Stimulated activated CD4-positive, alpha-beta T cell treated with anti-CD3 and anti-CD28 coated beads, Interleukin-15, amount 100 ng/mL, for 1 hour (primary cell): ENCODE measurements around the gene UNK.
"Not testable (repeated sequence)": the region's sequence is repeated elsewhere in the genome, so short reads cannot be mapped to it uniquely, and the experiment has no call there.

Source experiments
- DNase-seq, 2 donors: peaks; one replicate each; pipeline ENCODE4 v3.0.0-alpha.2; 2020; ENCODE audit warnings: low read depth in 1 of 2, low spot score in 1 of 2

The UNK gene

DNA sequence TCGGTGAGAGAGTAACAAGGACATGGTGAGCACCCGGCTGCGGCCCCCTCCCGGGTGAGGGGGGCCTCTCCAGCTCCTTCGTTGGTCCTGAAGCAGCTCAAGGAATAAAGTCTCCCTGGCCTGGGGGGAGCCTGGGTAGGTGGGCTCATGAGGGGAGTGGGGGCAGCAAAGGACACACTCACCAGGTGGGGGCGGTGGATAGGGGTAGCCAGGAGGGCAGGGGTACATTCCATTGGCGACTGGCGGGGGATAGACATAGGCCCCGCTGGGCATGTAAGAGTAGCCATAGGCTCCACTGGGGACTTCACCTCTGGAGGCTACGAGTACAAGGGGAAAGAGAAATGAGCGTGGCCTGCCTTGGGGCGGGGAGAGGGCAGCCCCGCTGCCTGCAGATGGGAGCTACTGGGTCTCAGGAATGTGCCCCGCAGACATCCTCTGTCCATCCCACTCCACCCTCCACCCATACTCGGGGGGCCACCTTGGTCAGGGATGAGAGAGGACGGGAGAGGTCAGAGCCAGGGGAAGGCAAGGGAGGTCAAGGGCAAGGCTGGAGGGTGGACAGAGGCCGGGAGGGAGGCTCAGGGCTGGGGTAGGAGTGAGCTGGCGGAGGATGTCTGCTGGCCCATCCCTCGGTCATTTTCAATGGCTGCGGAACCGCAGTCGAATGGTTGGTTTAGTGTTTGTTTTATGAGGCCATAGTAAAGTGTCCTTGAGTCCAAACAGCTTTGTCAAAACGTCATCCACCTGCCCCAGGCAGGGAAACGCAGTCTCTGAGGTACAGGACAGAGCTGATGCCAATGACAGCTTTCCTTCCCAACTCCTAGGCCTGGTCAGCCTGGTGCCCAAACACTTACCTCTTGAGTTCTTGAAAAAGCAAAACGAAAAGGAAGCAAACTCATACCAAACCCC, 63.3 kb downstream of the UNK start:
- DNase-seq = no peak

DNA sequence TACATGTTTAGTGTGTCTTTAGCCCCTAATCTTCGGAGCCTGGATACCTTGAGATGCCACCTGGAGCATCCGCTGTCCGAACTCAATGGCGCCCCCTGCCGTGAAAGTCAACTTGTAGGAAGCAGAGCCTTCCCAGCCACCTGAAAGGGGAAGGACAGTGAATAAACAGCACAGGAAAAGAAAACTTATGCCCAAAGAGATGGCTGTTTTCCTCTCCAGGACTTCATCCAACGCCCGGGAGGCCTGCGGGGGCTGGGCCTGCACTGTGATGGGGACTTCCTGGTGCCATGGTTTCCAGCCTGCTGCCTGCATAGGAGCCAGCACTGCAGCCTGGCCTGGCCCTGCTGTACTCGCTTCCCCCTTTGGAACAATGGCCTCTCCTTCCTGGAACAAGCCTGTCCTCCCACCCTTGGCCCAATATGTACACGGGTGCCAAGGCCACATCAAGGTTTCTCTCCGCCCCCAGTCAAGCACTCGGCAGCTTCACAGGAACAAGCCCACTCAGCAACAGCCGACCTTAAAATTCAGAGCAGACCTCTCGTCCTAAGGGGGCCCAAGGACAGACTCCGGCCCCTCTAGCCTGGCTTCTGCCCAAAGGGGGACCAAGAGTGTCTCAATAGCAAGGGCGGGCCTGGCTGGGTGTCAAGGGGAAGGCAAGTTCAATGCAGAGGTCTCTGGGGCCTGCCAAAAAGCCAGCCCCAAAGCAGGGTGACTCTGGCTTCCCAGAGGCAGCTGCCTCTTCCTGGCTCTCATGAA, 64.1 kb downstream of the UNK start:
- DNase-seq = peak; percentile 50 to 73

DNA sequence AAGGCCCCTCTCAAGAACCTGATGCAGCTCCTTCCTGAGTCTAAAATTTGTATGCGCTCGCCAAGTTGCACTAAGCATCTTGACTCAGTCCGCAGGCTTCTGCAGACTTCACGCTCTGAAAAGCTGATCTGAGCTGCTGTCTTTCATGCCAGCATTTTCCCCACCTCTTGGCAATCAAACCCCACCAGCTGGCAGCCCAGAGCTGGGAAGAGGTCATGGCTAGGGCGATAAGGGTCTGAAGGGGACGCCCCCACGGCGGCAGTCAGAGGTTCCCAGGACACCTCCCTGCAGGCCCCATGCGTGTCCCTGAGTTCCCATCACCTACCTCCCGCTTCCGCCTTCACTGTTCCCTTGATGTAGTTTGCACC, 64.7 kb downstream of the UNK start:
- no peak for DNase-seq

DNA sequence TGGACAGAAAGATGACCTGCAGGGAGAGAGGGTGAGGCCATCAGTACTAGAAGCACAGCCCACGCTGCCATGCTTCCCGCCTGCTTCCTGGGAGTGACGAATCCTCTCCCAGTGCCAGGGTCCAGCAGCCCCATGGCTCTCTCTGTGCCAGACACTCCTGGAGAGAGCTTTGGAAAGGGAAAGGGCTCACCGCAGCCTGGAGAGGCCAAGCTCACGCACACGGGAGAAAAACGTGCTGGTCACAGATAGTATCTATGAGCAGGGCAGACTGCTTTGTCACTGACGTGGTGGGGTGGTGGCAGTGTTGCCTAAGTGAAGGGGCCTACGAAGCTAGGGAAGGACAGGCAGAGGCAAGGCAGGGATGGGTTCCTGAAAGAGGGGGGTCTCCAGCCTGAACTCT, 65.1 kb downstream of the UNK start:
- DNase-seq = no peak

DNA sequence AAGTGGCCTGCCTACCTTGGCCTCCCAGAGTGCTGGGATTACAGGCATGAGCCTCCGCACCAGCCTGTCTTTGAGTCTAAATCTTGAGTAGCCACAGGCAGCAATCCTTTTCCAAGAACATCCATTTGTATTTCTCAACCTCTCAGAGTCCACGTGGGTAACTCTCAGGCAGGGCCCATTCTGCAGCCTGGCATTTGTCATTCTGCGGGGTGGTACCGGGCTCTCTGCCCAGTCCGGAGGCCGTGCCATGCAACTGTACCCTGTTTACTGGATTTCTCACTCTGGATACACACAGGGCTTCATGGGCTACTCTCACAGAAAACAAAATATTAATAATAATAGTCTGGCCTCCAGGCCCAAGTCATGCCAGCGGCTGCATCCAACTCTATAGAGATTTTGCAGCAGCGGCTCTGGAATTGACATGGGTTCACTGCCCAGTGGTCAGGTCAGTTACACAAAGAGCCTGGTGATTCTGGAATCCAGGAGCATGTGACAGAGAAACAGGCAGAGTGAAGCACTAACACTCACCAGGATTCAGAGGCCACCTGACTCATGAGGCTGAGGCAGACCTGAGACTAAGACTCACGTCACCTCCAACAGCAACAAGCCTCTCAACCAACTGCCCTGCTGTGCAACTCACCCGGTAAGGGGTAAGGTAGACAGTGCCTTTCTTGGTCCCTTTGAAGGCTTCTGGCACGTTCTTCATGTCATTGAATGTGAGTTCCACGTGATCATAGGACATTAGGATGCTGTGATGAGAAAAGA, 66.5 kb downstream of the UNK start:
- no peak for DNase-seq

DNA sequence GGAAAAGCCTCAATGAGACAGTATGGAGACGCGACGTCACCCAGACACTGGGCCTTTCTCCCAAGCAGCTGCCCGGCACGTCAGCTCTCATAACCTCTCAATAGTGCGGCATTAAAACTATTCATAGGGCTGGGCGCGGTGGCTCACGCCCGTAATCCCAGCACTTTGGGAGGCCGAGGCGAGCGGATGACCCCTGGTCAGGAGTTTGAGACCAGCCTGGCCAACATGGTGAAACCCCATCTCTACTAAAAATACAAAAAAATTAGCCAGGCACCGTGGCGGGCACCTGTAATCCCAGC, 67.0 kb downstream of the UNK start:
- not testable (repeated sequence) for DNase-seq

DNA sequence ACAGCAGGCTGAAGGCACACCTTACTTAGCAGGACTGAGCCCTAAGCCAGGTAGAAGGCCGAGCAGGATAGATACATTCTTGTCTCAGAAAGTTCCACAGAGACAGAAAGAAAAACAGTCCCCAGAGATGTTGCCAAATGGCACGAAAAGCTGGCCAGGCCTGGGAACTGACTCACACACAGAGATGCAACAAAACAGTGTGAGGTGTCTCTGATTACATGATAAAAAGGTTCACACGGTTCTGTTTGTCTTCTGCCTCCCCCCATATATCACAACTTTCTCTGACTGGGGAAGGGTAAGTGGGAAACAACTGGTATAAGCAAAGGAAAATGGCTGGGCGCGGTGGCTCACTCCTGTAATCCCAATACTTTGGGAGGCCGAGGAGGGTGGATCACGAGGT, 68.8 kb downstream of the UNK start:
- no peak for DNase-seq

DNA sequence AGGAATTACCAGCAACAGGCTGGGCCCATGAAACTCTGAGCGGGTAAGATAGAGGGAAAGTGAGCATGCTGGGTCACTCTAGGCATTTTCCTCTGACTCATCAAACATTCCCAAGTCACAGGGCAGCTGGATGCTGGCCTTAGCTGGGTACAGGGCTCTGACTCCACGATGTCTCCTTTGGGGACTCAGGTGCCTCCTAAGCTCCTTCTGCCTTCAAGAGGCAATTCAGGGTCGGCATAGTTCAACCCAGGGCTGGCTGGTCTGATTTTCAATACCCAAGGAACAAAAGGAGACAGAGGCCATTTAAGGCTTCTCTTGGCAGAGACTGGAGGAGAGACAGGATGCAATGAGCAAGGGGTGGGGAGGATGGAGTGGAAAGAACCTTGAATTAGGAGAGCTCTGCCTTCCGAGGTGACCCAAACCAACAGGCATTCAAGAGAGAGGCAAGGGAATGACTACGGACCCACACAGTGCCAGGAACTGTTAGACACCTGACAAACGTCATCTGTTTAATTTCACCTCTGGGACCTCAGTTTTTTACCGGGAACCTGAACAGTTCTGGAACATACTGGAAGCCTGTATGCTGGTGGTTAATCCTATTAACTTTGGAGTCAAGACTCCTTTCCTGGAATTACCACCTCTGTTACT, 69.6 kb downstream of the UNK start:
- no peak for DNase-seq

DNA sequence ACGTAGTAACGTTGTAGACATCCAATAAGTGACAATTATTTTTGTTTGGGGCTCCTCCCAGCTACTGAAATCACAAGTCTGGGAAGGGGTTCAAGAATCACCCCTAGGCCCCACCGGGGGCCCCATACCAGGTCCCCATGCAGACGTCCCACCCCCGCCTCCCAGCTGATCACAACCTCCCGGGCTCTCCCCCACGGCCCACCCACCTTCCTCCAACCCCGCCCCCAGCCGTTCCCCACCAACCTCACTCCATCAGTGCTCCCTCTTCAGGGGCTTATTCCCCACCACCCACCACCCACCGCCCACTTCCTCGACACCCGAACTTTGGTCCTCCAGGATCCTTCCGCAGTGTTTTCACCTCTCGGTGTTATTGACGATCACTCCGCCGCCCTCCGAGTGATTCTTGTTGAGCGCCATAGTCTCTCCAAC, 70.3 kb downstream of the UNK start:
- DNase-seq = no peak

DNA sequence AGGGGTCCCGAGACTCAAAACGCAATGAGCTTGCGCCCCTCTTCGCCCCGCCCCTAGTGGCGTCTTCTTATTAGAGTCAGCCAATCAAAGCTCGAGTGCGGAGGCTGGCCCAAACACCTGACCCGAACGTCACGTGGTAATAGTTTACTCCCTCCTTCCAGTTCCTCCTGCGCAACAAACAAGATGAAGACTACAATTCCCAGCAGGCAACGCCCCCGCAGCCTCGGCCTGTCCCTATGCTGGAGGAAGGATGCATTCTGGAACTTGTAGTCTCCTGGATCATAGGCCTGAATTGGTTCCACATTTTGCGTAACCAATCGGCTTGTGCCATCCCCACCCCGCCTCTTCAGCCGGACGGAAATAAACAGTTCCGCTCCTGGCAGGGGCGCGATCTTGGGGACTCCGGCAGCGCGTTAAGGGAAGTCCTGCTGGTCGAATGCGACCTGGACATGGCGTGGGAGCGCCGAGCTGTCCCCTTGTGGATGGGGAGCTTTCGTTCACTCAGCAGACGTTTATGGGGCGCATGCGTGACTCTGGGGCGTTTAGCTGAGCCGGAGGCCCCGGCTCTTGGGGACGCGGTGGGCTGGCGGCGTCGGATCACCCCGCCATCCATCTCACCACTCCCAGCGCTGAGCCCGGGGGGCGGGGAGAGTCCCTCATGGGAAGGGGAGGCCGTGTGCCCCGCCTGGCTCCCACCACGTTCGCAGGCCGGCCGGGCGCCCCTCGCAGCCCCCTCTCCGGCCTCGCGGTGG, 70.9 kb downstream of the UNK start, which contains the start of gene WBP2:
TSS of gene WBP2 (minus strand) at position 26 of the 752 bp plus-strand sequence. CDS start 38 bp downstream, outside the sequence.
- peak; percentile 91 to 93 for DNase-seq

DNA sequence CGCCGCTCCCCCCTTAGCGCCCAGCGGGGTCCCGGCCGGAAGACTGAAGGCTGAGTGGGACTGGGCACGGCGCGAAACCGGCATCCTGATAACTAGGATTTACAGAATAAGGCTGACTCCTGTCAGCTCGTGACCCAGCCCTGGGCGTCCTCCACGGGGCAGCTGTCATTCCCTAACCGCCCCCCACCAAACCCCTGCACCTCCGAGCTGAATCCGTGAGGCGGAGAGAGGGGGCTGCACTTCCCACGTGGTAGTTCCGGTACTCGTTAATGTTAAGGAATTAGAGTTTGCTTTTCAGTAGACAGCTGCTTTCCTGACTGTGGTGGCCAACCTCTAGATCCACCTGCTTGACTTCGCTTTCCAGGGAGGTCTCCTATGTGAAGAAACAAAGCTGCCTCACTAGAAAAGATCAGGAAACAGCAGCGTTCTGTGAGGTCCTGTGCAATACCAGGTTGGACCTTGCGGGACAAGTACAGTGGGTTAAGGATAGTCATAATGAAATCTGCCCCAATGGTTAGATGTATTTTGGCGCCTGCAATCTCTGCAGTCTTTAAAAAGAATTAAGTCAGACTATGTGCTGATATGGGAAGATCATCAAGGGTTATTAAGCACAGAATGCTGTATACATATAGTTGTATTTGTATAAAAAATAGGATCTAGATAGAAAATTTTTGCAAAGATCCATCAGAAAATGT, 71.6 kb downstream of the UNK start:
- DNase-seq = no peak

DNA sequence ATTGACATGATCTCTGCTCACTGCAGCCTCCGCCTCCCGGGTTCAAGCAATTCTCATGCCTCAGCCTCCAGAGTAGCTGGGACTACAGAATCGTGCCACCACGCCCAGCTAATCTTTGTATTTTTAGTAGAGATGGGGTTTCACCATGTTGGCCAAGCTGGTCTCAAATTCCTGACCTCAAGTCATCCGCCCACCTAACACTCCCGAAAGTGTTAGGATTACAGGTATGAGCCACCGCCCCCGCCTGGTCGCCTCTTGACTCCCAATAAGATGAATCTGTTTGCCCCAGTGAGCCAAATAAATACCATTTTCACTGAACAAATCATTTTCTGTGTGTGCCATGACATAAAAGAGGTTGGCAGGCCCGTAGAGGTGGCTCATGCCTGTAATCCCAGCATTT, 74.8 kb downstream of the UNK start:
- not testable (repeated sequence) for DNase-seq

DNA sequence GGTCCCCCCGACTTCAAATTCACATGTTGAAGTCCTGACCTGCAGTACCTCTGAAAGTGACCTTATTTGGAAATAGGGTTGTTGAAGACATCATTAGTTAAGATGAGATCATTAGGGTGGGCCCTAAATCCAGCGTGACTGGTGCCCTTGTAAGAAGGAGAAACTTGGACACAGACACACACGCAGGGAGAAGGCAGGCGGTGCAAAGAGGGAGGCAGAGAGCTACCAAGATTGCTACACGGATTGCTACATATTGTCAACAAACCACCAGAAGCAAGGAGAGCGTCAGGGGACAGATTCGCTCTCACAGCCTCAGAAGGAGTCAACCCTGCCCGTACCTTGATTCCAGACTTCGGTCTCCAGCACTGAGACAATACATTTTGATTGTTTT, 77.3 kb downstream of the UNK start:
- DNase-seq = no peak

DNA sequence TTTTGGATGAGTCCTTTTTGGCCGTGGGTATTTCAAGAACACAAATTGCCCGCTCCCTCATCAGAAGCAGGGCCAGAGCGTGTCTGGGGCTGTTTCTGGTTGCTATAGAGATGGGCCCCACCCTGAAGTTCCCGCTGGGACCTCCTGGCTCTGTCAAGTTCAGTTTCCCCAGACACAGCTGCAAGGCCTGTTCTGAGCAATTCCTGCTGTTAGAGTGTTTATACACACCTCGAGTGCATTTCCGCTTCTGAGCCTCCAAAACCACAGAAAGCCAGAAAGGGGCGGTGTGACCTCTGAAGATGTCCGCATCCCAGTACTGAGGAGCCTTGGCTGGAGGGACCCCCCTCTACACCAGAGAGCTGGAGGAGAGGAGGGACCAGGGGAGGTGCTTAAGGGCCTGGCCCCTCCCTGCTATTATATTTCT, 79.9 kb downstream of the UNK start:
- DNase-seq = no peak

DNA sequence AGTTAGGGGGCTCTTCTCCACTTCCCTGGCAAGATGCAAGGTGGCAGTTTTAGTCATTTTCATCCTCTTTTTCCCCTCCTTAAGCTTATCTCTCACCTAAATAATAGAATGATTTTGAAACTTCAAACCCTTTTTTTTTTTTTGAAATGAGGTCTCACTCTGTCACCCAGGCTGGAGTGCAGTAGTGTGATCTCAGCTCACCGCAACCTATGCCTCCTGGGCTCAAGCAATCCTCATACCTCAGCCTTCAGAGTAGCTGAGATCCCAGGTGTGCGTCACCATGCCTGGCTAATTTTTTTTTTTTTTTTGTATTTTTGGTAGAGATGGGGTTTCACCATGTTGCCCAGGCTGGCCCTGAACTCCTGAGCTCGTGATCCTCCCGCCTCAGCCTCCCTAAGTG, 80.3 kb downstream of the UNK start:
- not testable (repeated sequence) for DNase-seq

DNA sequence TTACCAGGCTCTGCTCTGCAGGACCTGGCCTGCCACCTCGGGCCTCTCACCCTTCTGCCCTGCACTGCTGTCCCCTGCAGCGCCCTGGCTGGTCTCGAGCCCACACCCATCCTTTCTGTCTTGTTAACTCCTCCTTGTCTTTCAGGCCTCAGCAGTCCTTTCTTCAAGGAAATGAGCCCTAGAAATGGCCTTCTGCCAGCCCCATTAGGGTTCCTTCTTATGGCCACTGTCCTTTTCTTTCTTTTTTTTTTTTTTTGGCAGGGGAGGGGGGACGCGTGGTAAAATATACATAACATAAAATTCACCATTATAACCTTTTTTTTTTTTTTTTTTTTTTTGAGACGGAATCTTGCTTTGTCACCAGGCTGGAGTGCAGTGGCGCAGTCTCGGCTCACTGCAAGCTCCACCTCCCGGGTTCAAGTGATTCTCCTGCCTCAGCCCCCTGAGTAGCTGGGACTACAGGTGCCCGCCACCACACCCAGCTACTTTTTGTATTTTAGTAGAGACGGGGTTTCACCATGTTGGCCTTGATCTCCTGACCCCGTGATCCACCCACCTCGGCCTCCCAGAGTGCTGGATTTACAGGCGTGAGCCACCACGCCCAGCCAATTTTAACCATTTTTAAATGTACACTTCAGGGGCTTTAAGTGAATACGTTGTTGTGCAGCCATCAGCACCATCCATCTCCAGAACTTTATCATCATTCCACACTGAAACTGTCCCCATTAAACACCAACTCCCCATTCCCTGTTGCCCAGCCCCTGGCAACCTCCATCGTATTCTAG, 81.0 kb downstream of the UNK start:
- not testable (repeated sequence) for DNase-seq

DNA sequence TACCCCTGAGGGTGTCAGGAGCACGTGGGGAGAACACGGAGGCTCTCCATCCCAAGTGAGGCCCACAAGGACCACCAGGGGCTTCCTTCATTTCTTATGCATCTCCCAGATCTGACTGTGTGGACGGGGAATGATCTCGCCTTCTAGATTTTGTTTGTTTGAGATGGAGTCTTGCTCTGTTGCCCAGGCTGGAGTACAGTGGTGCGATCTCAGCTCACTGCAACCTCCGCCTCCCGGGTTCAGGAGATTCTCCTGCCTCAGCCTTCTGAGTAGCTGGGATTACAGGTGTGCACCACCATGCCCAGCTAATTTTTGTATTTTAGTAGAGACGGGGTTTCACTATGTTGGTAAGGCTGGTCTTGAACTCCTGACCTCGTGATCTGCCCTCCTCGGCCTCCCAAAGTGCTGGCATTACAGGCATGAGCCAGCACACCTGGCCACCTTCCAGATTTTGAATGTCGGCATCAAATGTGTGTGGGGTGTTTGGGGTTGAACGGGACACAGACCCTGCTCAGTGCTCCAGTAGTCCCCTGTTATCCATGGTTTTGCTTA, 84.2 kb downstream of the UNK start:
- DNase-seq = not testable (repeated sequence)

DNA sequence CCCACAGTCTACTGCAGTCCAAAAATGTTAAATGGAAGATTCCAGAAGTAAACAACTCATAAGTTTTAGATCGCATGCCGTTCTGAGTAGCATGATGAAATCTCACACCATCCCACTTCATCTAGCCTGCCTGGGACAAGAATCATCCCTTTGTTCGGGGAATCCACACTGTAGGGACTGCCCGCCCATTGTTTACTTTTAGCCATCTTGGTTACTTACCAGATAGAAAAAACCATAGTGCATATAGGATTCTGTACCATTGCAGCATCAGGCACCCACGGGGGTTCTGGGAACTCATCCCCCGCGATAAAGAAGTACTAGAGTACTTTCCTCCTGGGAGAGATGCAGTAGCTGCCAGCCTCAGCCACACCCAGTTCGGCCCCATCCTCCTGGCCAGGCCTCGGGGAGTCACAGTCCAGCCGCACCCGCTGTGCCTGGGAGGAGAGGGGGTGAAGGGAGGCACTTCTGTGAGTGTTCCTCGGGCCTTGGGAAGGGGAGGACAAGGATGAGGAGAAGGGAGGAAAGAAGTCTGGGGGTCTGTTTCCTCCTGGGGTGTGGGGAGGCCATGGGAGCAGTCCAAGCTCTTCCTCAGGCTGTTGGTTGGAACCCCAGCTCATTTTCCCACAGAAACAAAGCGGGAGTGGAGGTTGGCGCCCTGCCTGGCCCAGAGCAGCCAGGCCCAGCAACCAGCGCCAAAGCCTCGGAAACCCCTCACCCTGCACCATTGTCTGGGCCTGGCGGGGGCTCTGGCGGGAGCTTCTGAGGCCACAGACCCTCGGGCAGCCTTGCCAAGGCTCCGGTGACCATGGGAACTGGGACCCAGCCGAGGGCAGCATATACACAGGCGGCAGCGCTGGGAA, 84.9 kb downstream of the UNK start:
- no peak for DNase-seq
